T-helper 1 cell treated with Interleukin-12 subunit alpha and Interleukin-12 subunit beta and Interleukin-4 antibody, amounts not matched to agents 30 μg/mL and 1 μg/mL, for 36 hours (primary cell): ENCODE results near the gene DEAF1.
A peak's percentile ranks its signal among the peaks of the same experiment; 100 is the strongest.

Experiments
- H3K27ac Mint-ChIP-seq: one replicate; pipeline ENCODE4 v1.8.0; 2021; ENCODE audit warnings: mild to moderate bottlenecking, mixed read lengths
- H3K27me3 Mint-ChIP-seq: one replicate; pipeline ENCODE4 v1.8.0; 2021; ENCODE audit warnings: low read depth, mixed read lengths
- H3K36me3 Mint-ChIP-seq: one replicate; pipeline ENCODE4 v1.8.0; 2021; ENCODE audit warnings: low read depth, mixed read lengths
- H3K4me1 Mint-ChIP-seq: one replicate; pipeline ENCODE4 v1.8.0; 2021; ENCODE audit warnings: low read depth, mixed read lengths
- H3K4me3 Mint-ChIP-seq: one replicate; pipeline ENCODE4 v1.8.0; 2021; ENCODE audit warnings: mild to moderate bottlenecking, moderate library complexity, mixed read lengths
- H3K9me3 Mint-ChIP-seq: one replicate; pipeline ENCODE4 v1.8.0; 2021; ENCODE audit warnings: mixed read lengths

DEAF1 gene

GRCh38 chr11:624705-625635 is 70.1 kb downstream of the DEAF1 start, which contains the start of gene CDHR5:
Gene CDHR5, minus strand, starts transcription at chr11:624955. Its CDS starts 53 bp downstream, at chr11:624902.
- H3K4me1 Mint-ChIP-seq, result peaks cover 16% of the 10 kb centered on the region
- peaks cover 23% of the 10 kb centered on the region for H3K27me3 Mint-ChIP-seq
- H3K9me3 Mint-ChIP-seq, result no peaks in the 10 kb centered on the region
- no peak within 1 kb of the TSS for H3K4me3 Mint-ChIP-seq
- no peak within 1 kb of the TSS for H3K27ac Mint-ChIP-seq
- peaks cover 1% of the 10 kb centered on the region for H3K36me3 Mint-ChIP-seq

DNA sequence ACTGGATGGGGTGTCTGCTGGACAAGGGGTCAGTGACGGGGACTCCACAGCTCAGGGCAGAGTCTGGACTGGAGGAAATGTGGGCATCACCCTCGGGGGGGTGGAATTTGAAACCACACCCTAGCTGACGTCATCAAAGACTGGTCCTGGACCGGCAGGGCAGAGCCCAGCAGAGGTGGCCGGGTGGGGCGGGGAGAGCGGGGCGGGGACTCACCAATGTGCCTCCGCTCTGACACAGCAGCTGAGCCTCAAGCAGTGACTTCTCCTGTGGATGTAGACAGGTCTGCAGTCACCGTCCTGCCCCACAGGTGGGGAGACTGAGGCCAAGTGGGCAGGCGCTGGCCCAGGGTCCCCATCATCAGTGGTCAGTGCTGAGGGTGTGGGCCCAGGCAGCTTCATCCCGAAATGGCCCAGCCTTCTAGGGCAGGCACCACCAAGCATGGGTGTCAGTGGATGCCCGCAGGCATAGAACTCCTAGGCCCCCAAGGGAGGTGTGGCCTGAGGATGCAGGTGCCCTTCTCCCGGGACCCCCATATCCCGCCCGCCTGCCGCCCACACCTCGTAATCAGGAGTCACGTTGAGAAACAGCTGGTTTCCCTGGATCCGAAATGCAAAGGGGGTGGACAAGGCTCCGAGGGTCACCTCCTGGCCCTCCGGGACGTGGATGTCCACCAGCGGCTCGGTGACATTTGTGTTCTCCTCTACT is 70.9 kb downstream of the DEAF1 start:
- peaks cover 1% of the 10 kb centered on the region for H3K36me3 Mint-ChIP-seq
- H3K27ac Mint-ChIP-seq, result no peak overlapping the region
- H3K4me1 Mint-ChIP-seq, result peaks cover 10% of the 10 kb centered on the region

GRCh38 chr11:623349-623869 is 71.6 kb downstream of the DEAF1 start:
- H3K4me1 Mint-ChIP-seq, result peaks cover 2% of the 10 kb centered on the region
- H3K9me3 Mint-ChIP-seq, result no peaks in the 10 kb centered on the region
- peaks cover 10% of the 10 kb centered on the region for H3K27me3 Mint-ChIP-seq
- H3K36me3 Mint-ChIP-seq, result peaks cover 1% of the 10 kb centered on the region
- H3K4me3 Mint-ChIP-seq, result no peak overlapping the region
- no peak overlapping the region for H3K27ac Mint-ChIP-seq

More for the DNA sequence above, 70.9 kb downstream of the DEAF1 start:
- H3K4me3 Mint-ChIP-seq, result no peak overlapping the region
- no peaks in the 10 kb centered on the region for H3K9me3 Mint-ChIP-seq
- peaks cover 17% of the 10 kb centered on the region for H3K27me3 Mint-ChIP-seq

DNA sequence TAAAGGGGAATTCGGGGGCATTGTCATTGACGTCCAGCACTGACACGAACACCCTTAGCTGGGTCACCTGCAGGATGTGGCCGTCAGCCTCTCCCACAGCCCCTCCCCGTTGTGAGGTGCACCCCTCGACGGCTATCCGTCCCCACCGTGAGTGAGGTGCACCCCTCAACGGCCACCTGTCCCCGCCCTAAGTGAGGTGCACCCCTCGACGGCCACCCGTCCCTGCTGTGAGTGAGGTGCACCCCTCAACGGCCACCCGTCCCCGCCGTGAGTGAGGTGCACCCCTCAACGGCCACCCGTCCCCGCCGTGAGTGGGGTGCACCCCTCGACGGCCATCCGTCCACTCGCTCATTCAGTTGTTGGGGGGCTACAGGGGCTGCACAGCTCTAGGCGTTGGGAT is 73.2 kb downstream of the DEAF1 start:
- no peaks in the 10 kb centered on the region for H3K4me1 Mint-ChIP-seq
- no peak overlapping the region for H3K4me3 Mint-ChIP-seq
- H3K27ac Mint-ChIP-seq, result no peak overlapping the region
- H3K36me3 Mint-ChIP-seq, result no peaks in the 10 kb centered on the region
- no peaks in the 10 kb centered on the region for H3K9me3 Mint-ChIP-seq
- no peaks in the 10 kb centered on the region for H3K27me3 Mint-ChIP-seq

- H3K27me3 Mint-ChIP-seq, result no peaks in the 10 kb centered on the region
- no peaks in the 10 kb centered on the region for H3K9me3 Mint-ChIP-seq
- H3K36me3 Mint-ChIP-seq, result no peaks in the 10 kb centered on the region
- H3K4me1 Mint-ChIP-seq, result no peaks in the 10 kb centered on the region
- H3K4me3 Mint-ChIP-seq, result no peak overlapping the region
- H3K27ac Mint-ChIP-seq, result no peak overlapping the region
These were observed 73.8 kb downstream of the DEAF1 start for GRCh38 chr11:620935-621814.

DNA sequence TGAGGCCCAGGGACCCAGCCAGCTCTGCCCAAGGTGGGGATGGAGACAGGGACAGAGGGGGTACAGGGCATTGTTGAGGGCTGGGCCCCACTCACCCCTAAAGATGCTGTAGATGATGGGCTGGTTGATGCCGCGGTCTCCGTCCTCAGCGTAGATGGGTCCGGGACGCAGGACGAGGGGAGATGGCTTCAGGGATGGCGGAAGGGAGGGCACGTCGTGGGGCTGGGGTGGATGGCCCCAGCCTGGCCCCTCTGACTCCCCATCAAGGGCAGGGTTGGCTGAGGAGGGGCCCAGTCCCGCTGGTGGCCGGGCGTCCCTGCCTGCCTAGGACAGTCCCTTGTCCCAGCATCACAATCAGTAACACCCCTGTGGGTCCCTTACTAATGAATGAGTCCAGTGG is 74.8 kb downstream of the DEAF1 start:
- Mint-ChIP-seq H3K27ac (no peak overlapping the region), H3K27me3 (no peaks in the 10 kb centered on the region), H3K4me3 (no peak overlapping the region), H3K4me1 (peaks cover 3% of the 10 kb centered on the region), H3K9me3 (no peaks in the 10 kb centered on the region), H3K36me3 (peaks cover 1% of the 10 kb centered on the region)

- H3K4me3 Mint-ChIP-seq, result no peak overlapping the region
- no peaks in the 10 kb centered on the region for H3K9me3 Mint-ChIP-seq
- no peaks in the 10 kb centered on the region for H3K27me3 Mint-ChIP-seq
- peaks cover 3% of the 10 kb centered on the region for H3K4me1 Mint-ChIP-seq
- H3K36me3 Mint-ChIP-seq, result peaks cover 1% of the 10 kb centered on the region
- H3K27ac Mint-ChIP-seq, result no peak overlapping the region
These were observed 75.4 kb downstream of the DEAF1 start for GRCh38 chr11:619628-620050.

GRCh38 chr11:618856-619627 is 76.0 kb downstream of the DEAF1 start:
- Mint-ChIP-seq H3K9me3 (no peaks in the 10 kb centered on the region), H3K27me3 (no peaks in the 10 kb centered on the region), H3K27ac (no peak overlapping the region), H3K4me3 (no peak overlapping the region), H3K36me3 (peaks cover 7% of the 10 kb centered on the region), H3K4me1 (peaks cover 9% of the 10 kb centered on the region)

DNA sequence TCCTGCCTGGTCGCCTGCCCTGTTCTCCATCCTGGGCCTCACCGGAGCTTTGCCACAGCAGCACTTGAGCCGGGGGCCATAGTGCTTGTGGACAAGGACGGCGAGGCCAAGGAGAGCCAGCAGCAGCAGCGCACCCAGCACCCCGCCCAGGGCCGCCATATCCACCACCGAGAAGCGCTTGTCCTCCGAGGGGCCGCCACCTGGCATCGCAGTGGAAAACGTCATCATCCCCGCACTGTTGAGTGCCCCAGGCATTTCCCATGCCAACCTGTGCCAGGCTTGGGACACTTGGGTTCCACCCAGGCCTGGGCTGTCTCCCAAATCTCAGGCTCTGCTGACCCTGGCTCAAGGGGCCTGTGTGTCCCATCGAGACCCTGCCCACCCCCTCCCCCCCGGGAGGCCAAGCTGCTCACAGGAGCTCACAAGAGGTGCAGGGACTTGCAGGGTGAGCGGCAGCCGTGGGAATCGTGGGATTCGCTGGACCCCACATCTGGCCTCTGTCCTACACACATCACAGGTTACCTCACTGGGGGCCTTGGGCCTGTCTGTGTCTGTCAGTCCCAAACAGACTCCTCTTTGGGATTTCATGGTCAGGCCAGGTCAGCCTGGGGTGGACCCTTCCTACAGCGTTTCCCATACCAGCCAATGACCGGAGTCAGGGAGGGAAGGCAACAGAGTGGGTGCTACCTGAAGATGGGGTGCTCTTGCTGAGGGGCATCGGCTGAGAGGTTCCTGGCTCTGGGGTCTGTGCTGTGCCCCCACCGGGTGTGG is 76.9 kb downstream of the DEAF1 start:
- Mint-ChIP-seq H3K9me3 (no peaks in the 10 kb centered on the region), H3K36me3 (peaks cover 10% of the 10 kb centered on the region), H3K4me1 (peaks cover 9% of the 10 kb centered on the region), H3K4me3 (no peak overlapping the region), H3K27ac (no peak overlapping the region), H3K27me3 (no peaks in the 10 kb centered on the region)

DNA sequence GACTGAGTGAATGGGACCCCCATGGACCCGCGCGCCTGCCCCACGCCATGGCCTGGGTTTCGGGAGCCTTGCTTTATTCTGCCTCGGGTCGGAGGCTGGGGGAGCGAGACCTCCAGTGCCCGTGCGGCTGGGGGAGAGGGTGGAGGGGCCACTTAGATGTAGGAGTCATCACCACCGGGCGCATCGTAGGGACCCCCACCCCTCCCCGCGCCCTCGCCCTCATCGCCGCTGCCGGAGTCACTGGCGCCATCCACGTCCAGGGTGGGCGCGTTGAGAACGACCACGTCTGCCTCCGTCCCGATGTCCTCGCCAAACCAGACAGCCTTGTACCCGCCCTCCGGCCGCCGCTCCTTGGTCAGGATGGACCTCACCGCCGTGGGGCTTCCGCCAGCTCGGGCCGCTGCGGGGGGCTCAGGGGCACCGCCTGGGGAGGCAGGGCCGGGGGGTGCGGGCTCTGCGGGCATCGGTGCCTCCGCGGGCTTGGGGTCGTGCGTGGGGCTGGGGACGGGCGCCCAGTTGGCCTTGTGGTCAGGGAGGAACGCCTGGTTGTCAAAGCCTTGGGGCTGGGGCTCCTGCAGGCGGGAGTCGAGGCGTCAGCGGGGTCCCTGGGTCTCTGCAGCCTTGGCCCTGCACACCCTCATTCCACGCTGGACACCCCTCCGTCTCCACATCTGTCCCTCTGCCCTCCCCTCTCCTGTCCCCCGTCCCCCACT is 77.7 kb downstream of the DEAF1 start:
- H3K36me3 Mint-ChIP-seq, result peaks cover 12% of the 10 kb centered on the region
- no peak overlapping the region for H3K27ac Mint-ChIP-seq
- H3K4me1 Mint-ChIP-seq, result peaks cover 9% of the 10 kb centered on the region
- H3K9me3 Mint-ChIP-seq, result no peaks in the 10 kb centered on the region
- H3K27me3 Mint-ChIP-seq, result no peaks in the 10 kb centered on the region
- H3K4me3 Mint-ChIP-seq, result no peak overlapping the region

- Mint-ChIP-seq H3K4me3 (peak overlapping the region; percentile 89), H3K9me3 (no peaks in the 10 kb centered on the region), H3K27me3 (no peaks in the 10 kb centered on the region), H3K27ac (peak overlapping the region; percentile 96), H3K4me1 (peaks cover 11% of the 10 kb centered on the region), H3K36me3 (peaks cover 18% of the 10 kb centered on the region)
These were observed 78.5 kb downstream of the DEAF1 start for GRCh38 chr11:616320-617198.
